Stimulated activated CD4-positive, alpha-beta T cell treated with anti-CD3 and anti-CD28 coated beads, Interleukin-2, amount 100 ng/mL, for 48 hours (primary cell): Measurements from ENCODE around the gene SPPL3.

ENCODE experiments used
- DNase-seq, 2 donors: peaks; one replicate each; pipeline ENCODE4 v3.0.0-alpha.2; 2020

SPPL3 gene

GRCh38 chr12:120719496-120720233 is 184.5 kb downstream of the SPPL3 start:
- no peak for DNase-seq

- no peak for DNase-seq
These were observed 185.1 kb downstream of the SPPL3 start for GRCh38 chr12:120719072-120719471.

GRCh38 chr12:120718055-120718454 is 186.1 kb downstream of the SPPL3 start:
- no peak for DNase-seq

GRCh38 chr12:120713861-120714482 is 190.2 kb downstream of the SPPL3 start:
- peak; percentile 72 to 74 for DNase-seq

- DNase-seq: no peak
These were observed 191.5 kb downstream of the SPPL3 start for GRCh38 chr12:120712610-120713009.
